ENCODE results near the gene KAT7.
"Not testable (repeated sequence)": the region's sequence is repeated elsewhere in the genome, so short reads cannot be mapped to it uniquely, and the experiment has no call there.

The KAT7 gene

DNA sequence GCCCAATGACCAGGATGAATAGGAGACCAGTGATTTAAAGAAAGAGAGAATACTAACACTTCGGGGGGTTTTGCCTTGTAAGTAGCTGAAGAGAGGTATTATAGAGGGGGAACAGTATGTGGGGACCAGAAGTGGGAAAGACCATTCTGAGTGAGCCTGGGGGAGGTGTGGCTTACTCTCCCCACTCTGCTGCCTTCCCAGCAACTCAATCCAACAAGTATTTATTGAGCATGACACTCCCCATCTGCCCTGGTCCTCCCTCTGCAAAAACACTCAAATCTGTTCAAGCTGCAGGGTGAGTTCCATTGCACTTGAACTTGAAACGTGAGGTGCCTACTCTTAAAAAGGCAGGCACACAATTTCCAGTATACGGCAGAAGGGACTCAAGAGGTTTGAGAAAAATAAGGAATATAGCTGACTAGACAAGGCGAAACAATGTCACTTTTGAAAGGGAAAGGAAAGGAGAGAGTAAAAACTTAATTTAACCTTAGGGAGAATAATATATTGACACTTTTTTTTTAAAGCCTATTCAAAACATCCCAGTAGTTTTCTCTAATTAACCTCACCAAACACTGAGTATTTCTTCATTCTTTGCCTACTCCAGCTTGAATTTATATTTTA is 32.7 kb upstream of the KAT7 start:
- no peak overlapping the region for H3K4me3 ChIP-seq (ENCODE audit: low read depth, low read length)
- TF ChIP-seq, protein P1, sequence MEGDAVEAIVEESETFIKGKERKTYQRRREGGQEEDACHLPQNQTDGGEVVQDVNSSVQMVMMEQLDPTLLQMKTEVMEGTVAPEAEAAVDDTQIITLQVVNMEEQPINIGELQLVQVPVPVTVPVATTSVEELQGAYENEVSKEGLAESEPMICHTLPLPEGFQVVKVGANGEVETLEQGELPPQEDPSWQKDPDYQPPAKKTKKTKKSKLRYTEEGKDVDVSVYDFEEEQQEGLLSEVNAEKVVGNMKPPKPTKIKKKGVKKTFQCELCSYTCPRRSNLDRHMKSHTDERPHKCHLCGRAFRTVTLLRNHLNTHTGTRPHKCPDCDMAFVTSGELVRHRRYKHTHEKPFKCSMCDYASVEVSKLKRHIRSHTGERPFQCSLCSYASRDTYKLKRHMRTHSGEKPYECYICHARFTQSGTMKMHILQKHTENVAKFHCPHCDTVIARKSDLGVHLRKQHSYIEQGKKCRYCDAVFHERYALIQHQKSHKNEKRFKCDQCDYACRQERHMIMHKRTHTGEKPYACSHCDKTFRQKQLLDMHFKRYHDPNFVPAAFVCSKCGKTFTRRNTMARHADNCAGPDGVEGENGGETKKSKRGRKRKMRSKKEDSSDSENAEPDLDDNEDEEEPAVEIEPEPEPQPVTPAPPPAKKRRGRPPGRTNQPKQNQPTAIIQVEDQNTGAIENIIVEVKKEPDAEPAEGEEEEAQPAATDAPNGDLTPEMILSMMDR (IDR thresholded peaks at IDR 0.05; ENCODE audit: low read depth, low read length, missing control alignments), result no peak
- DNase-seq (ENCODE audit: low read depth), result no peak

DNA sequence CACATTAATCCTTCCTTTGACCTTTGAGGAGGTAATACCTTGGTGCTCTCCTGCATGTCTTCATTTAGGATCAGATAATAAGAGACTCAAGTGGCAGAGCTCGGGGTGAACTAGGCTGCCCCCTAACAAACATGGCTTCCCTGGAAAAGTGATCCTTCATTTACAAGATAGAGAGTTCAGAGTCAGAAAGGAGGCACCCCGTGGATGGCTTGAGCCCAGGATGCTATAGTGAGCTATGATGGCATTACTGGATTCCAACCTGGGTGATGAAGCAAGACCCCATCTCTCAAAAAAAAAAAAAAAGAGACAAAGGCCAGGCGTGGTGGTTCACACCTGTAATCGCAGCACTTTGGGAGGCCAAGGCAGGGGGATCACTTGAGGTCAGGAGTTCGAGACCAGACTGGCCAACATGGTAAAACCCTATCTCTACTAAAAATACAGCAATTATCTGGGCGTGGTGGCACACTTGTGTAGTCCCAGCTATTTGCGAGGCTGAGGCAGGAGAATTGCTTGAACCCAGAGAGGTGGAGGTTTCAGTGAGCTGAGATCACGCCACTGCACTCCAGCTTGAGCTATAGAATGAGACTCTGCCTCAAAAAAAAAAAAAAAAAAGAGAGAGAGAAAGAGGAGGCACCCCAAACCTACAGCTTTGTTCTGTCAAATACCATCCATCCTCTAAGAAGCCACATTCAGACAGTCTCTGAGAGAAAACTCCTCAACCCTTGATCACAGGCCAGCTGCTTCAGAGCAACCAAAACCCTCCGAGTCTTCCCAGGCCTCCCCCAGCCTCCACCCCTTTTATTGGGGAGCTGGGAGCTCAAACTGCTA is 31.9 kb upstream of the KAT7 start:
- H3K4me3 ChIP-seq (ENCODE audit: low read depth, low read length), result no peak overlapping the region
- DNase-seq (ENCODE audit: low read depth), result no peak
- TF ChIP-seq, protein P1 (IDR thresholded peaks at IDR 0.05; ENCODE audit: low read depth, low read length, missing control alignments), result no peak

DNA sequence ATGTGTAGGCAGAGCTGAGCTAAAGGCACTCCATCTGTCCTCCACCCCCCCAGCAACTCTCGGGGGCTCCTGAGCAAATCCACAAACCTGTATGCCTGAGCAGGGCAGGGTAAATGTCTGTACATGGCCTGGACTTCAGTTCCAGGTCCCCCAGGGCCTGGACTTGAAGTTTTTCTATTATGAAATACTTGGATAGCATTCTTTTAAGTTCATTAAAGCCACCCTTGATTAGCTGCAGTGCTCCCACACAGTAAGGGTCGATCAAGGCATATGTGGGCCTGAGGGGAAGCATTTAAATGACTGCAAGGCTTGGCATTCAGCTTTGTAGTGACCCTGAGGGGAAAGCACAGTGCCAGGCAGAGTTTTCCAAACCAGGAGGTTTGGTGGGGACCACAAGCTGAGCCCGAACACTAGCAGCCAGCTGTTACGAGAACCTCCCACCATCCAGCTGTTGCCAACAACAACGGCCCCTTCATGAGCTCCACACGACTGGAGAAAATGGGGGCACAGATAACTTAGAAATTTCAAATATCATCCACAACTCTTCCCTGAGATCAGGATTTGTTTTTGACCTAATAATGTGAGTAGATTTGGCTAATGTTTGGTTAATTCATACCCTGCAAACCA is 31.2 kb upstream of the KAT7 start:
- no peak for DNase-seq (ENCODE audit: low read depth)
- TF ChIP-seq, protein P1 (IDR thresholded peaks at IDR 0.05; ENCODE audit: low read depth, low read length, missing control alignments), result no peak
- H3K4me3 ChIP-seq (ENCODE audit: low read depth, low read length), result no peak overlapping the region

DNA sequence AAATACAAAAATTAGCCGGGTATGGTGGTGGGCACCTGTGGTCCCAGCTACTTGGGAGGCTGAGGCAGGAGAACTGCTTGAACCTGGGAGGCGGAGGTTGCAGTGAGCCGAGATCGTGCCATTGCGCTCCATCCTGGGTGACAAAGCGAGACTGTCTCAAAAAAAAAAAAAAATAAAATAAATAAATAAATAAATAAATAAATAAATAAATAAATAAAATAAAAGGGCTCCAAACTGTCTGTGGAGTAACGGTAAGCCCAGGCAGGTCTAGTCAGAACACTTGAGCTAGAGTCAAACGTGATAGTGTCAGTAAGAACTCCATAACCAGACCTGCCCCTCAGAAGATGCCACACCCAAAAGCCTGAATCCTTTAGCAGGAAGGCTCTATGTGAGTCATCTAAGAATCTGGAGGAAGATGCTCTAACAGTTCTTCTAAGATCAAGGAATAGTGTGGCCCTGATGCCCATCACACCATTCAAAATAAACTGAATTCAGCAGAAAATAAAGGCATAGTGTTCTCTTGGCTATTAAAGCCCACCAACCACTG is 29.9 kb upstream of the KAT7 start:
- DNase-seq (ENCODE audit: low read depth); H3K4me3 ChIP-seq (ENCODE audit: low read depth, low read length): not testable (repeated sequence)

DNA sequence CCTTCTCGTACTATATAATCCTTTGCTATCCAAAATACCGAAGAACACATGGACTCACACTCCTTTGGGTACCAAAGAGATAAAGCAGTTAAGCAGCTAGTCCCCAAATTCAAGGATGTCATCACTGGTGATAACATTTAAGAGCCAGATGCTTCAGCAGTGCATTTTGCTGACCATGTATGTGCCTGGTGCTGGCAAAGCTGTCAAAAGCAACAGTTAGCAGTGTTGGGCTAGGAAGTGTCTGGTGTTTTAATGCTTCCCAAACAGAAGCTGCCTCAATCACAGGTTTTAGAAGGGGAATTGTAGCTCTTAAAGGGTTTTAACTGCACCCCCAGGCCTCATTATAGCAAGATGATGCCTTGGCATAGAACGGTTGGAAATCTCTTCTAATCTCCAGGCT is 29.3 kb upstream of the KAT7 start:
- TF ChIP-seq, protein P1 (IDR thresholded peaks at IDR 0.05; ENCODE audit: low read depth, low read length, missing control alignments), result no peak
- DNase-seq (ENCODE audit: low read depth), result no peak
- H3K4me3 ChIP-seq (ENCODE audit: low read depth, low read length), result no peak overlapping the region

DNA sequence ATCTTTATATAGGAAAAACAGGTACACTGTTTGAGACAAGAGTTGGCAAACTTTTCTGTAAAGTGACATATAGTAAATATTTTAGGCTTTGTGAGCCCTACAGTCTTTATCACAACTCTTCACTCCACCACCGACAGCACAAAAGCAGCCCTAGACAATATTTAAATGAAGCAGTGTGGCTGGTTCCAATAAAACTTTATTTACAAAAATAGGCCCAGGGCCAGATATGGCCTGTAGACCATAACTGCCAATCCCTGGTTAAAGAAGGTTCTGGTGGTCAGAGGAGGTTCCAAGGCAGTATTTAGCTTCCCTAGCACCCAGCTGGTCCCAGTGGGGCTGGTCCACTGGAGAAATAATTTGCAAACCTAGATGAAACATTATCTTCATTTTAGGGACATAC is 28.2 kb upstream of the KAT7 start:
- H3K4me3 ChIP-seq (ENCODE audit: low read depth, low read length), result no peak overlapping the region
- DNase-seq (ENCODE audit: low read depth), result no peak
- TF ChIP-seq, protein P1 (IDR thresholded peaks at IDR 0.05; ENCODE audit: low read depth, low read length, missing control alignments), result no peak

DNA sequence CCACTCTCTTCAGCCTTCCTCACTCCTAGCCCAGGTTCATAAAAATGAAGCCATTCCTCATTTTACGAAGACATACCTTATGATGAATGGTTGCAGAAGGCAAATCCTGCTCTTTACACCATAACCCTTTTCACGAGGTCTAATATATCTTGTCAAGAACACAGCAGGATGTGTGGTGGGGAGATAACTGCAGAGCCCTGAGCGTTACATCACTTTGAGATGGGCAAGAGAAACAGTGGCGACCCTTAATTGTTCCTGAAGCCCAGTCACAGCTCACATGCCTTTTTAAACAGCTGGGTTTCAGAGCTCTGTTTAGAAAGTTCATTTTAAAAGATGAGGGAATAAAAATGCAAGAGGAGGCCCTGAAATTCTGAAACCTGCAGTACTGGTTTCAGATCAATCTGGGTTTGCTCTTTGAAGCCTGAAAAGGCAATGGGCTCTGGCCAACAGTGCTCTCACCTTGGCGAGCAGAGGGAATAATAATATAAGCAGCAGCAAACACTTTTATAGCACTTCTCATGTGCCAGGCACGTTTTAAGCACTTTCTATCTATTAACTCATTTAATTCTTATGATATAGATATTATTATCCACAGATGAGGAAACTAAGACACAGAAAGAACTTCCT is 27.4 kb upstream of the KAT7 start:
- H3K4me3 ChIP-seq (ENCODE audit: low read depth, low read length), result no peak overlapping the region
- no peak for DNase-seq (ENCODE audit: low read depth)
- TF ChIP-seq, protein P1 (IDR thresholded peaks at IDR 0.05; ENCODE audit: low read depth, low read length, missing control alignments), result no peak
